Measurements from ENCODE around the gene METTL14. TPM values are rescaled to one million over a fixed set of nuclear protein-coding genes. Genes with fewer than 3 reads are reported as not detected.
"Not testable (repeated sequence)": the region's sequence is repeated elsewhere in the genome, so short reads cannot be mapped to it uniquely, and the experiment has no call there.

The METTL14 gene
- 6.6 and 19.4 TPM in 2 replicates for polyA plus RNA-seq (2014; cell fraction: cytosol; rRNA removed)
- 7.3 and 16.1 TPM in 2 replicates for polyA plus RNA-seq (2014; cell fraction: nucleus; rRNA removed)

GRCh38 chr4:118684873-118685811 is at the start of gene METTL14:
TSS of gene METTL14 (plus strand) at chr4:118685392. CDS start at chr4:118685535, 143 bp downstream.
- peak; percentile 93 for DNase-seq (ENCODE audit: low spot score)

GRCh38 chr4:118636126-118636525 is 49.1 kb upstream of the METTL14 start:
- DNase-seq (ENCODE audit: low spot score), result not testable (repeated sequence)

GRCh38 chr4:118664665-118665064 is 20.5 kb upstream of the METTL14 start:
- DNase-seq (ENCODE audit: low spot score), result not testable (repeated sequence)

GRCh38 chr4:118669220-118669619 is 16.0 kb upstream of the METTL14 start:
- peak; percentile 35 for DNase-seq (ENCODE audit: low spot score)

- peak; percentile 93 for DNase-seq (ENCODE audit: low spot score)
Measured at GRCh38 chr4:118670968-118671367, 14.2 kb upstream of the METTL14 start.

- no peak for DNase-seq (ENCODE audit: low spot score)
Measured at GRCh38 chr4:118676128-118676527, 9.1 kb upstream of the METTL14 start.

- DNase-seq (ENCODE audit: low spot score), result no peak
Measured at GRCh38 chr4:118680808-118681207, 4.4 kb upstream of the METTL14 start.

GRCh38 chr4:118682928-118683327 is 2.3 kb upstream of the METTL14 start:
- peak; percentile 28 for DNase-seq (ENCODE audit: low spot score)

- peak; percentile 53 for DNase-seq (ENCODE audit: low spot score)
Measured at GRCh38 chr4:118683513-118683912, 1.7 kb upstream of the METTL14 start.

GRCh38 chr4:118703118-118703517 is 17.9 kb downstream of the METTL14 start:
- no peak for DNase-seq (ENCODE audit: low spot score)

- DNase-seq (ENCODE audit: low spot score), result peak; percentile 16
Measured at GRCh38 chr4:118711052-118711451, 25.9 kb downstream of the METTL14 start.

- DNase-seq (ENCODE audit: low spot score), result no peak
Measured at GRCh38 chr4:118712872-118713271, 27.7 kb downstream of the METTL14 start.

GRCh38 chr4:118714682-118715081 is 29.5 kb downstream of the METTL14 start:
- DNase-seq (ENCODE audit: low spot score), result no peak

GRCh38 chr4:118716304-118716703 is 31.1 kb downstream of the METTL14 start:
- no peak for DNase-seq (ENCODE audit: low spot score)

- DNase-seq (ENCODE audit: low spot score), result no peak
Measured at GRCh38 chr4:118718511-118719170, 33.4 kb downstream of the METTL14 start.

GRCh38 chr4:118721752-118722151 is 36.6 kb downstream of the METTL14 start:
- no peak for DNase-seq (ENCODE audit: low spot score)

- no peak for DNase-seq (ENCODE audit: low spot score)
Measured at GRCh38 chr4:118723369-118723768, 38.2 kb downstream of the METTL14 start.

- DNase-seq (ENCODE audit: low spot score), result no peak
Measured at GRCh38 chr4:118727360-118727759, 42.2 kb downstream of the METTL14 start.

- no peak for DNase-seq (ENCODE audit: low spot score)
Measured at GRCh38 chr4:118729287-118730286, 44.4 kb downstream of the METTL14 start.

- DNase-seq (ENCODE audit: low spot score), result no peak
Measured at GRCh38 chr4:118730683-118731082, 45.5 kb downstream of the METTL14 start.

All from SK-N-DZ (cell line).